Smooth muscle cell (in vitro differentiated cells): ENCODE measurements around the gene ACP2. TPM values are rescaled to one million over a fixed set of nuclear protein-coding genes. Genes with fewer than 3 reads are reported as not detected.

Experiments used
- DNase-seq: peaks from one replicate; lab custom pipeline; 2025; ENCODE audit not compliant: unreplicated experiment; lab: John Stamatoyannopoulos, UW
- H2AFZ ChIP-seq: fragments of 200-600 bp; sonication (generic); 2 replicates; pipeline ENCODE4 v1.6.0; 2016; ENCODE audit warnings: antibody characterized with exemption, low read depth, mild to moderate bottlenecking
- H3F3A ChIP-seq: fragments of 200-600 bp; sonication (generic); 2 replicates; pipeline ENCODE4 v1.6.0; 2017; ENCODE audit warnings: antibody characterized with exemption, low read depth
- H3K27ac ChIP-seq: fragments of 200-600 bp; sonication (generic); 2 replicates; pipeline ENCODE4 v1.5.1; 2016; ENCODE audit warnings: low read depth, mild to moderate bottlenecking
- H3K27me3 ChIP-seq: fragments of 200-600 bp; sonication (generic); 2 replicates; pipeline ENCODE4 v1.6.1; 2016; ENCODE audit warnings: low read depth, mild to moderate bottlenecking
- H3K36me3 ChIP-seq: fragments of 200-600 bp; sonication (generic); 2 replicates; pipeline ENCODE4 v1.5.1; 2016; ENCODE audit warnings: low read depth
- H3K4me1 ChIP-seq: fragments of 200-600 bp; sonication (generic); 2 replicates; pipeline ENCODE4 v1.5.1; 2016; ENCODE audit warnings: low read depth
- H3K4me2 ChIP-seq: fragments of 200-600 bp; sonication (generic); 2 replicates; pipeline ENCODE4 v1.6.0; 2016; ENCODE audit warnings: mild to moderate bottlenecking
- H3K4me3 ChIP-seq: fragments of 200-600 bp; sonication (generic); 2 replicates; pipeline ENCODE4 v1.5.1; 2016; ENCODE audit warnings: mild to moderate bottlenecking
- H3K79me2 ChIP-seq: fragments of 200-600 bp; sonication (generic); 2 replicates; pipeline ENCODE4 v1.6.0; 2016; ENCODE audit warnings: low read depth, mild to moderate bottlenecking
- H3K9ac ChIP-seq: fragments of 200-600 bp; sonication (generic); 2 replicates; pipeline ENCODE4 v1.6.0; 2016; ENCODE audit warnings: low read depth
- H3K9me3 ChIP-seq: fragments of 200-600 bp; sonication (generic); replicated peaks from 2 replicates; pipeline ENCODE4 v1.5.1; 2016; ENCODE audit warnings: low read depth
- H4K20me1 ChIP-seq: fragments of 200-600 bp; sonication (generic); 2 replicates; pipeline ENCODE4 v1.6.0; 2016; ENCODE audit warnings: low read depth
- WGBS: methylation state at CpG from one replicate; pipeline ENCODE4 v1.1.7; 2016; ENCODE audit warnings: low lambda C conversion rate; 5-methylcytosine and 5-hydroxymethylcytosine counted together
- polyA plus RNA-seq: library from polyadenylated mRNA; unstranded; fragments of >200 nt; fragmentation: Nextera tagmentation; extraction: Ambion mirVana; gene quantifications from 2 replicates; pipeline ENCODE4 v1.2.1, GENCODE V29; 2016
- total RNA-seq: library from RNA; depleted of rRNA; stranded (reverse); fragments of >200 nt; gene quantifications from 2 replicates; pipeline ENCODE4 v1.2.3, GENCODE V29; 2014
- TF ChIP-seq, protein P1 (sequence below): fragments of 200-600 bp; sonication (generic); IDR thresholded peaks from 2 replicates; pipeline ENCODE4 v1.5.1; 2017; ENCODE audit warnings: borderline replicate concordance, mild to moderate bottlenecking, antibody characterized with exemption; ENCODE audit not compliant: insufficient read depth, poor library complexity, severe bottlenecking

The ACP2 gene
- total and polyA plus RNA-seq, 2 experiments from 2014 or later = 26.3 to 62.4 TPM

DNA sequence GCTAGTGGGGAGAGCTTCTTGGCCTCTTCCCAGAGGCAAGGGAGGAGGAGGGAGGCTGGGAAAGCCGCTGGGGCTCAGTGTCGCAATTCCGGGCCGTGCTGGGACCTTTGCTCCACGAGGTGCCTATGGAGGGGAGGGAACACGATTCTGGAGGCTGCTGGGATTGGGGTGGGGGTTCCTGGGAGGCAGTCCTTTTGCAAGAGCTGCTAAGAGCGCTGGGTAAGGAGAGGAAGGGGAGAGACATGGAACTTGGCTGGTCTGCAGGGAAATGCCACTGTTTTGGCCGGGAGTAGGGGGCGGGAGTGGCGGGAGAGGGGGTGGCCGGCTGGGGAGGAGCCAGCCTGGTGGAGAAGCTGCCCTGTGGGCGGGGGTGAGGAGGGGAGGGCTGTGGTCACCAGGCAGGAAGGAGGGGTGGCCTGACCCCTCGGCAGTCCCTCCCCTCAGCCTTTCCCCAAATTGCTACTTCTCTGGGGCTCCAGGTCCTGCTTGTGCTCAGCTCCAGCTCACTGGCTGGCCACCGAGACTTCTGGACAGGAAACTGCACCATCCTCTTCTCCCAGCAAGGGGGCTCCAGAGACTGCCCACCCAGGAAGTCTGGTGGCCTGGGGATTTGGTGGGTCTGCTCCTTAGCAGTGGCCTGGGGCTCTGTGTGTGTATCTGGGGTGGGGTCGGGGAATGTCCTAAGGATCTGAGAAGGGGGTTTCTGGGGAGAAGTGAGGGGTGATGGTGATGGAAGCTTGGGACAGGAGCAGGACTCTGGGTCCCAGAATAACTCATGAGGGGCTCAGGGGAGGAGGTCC lies 9.1 kb upstream of the ACP2 start, which contains the start of gene NR1H3:
Gene NR1H3, plus strand, starts transcription at position 480 of the 800 bp plus-strand sequence. CDS start 1,221 bp downstream, outside the sequence.
- H3K79me2 ChIP-seq = no peaks in the 10 kb centered on the region
- H3K4me3 ChIP-seq = peak within 1 kb of the TSS; percentile 39
- H3K4me1 ChIP-seq = peaks cover 20% of the 10 kb centered on the region
- peak within 1 kb of the TSS; percentile 46 for H3K27ac ChIP-seq
- no peaks in the 10 kb centered on the region for H3K9me3 ChIP-seq
- H3K36me3 ChIP-seq = no peaks in the 10 kb centered on the region
- TF ChIP-seq, protein P1, sequence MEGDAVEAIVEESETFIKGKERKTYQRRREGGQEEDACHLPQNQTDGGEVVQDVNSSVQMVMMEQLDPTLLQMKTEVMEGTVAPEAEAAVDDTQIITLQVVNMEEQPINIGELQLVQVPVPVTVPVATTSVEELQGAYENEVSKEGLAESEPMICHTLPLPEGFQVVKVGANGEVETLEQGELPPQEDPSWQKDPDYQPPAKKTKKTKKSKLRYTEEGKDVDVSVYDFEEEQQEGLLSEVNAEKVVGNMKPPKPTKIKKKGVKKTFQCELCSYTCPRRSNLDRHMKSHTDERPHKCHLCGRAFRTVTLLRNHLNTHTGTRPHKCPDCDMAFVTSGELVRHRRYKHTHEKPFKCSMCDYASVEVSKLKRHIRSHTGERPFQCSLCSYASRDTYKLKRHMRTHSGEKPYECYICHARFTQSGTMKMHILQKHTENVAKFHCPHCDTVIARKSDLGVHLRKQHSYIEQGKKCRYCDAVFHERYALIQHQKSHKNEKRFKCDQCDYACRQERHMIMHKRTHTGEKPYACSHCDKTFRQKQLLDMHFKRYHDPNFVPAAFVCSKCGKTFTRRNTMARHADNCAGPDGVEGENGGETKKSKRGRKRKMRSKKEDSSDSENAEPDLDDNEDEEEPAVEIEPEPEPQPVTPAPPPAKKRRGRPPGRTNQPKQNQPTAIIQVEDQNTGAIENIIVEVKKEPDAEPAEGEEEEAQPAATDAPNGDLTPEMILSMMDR = peak; percentile 50
- peaks cover 14% of the 10 kb centered on the region for H3F3A ChIP-seq
- no peak within 1 kb of the TSS for H3K9ac ChIP-seq
- no peaks in the 10 kb centered on the region for H4K20me1 ChIP-seq
- 7% methylated on average over 11 of the region's 15 CpGs for WGBS
- DNase-seq = no peak
- H2AFZ ChIP-seq = peak within 1 kb of the TSS; percentile 87
- no peaks in the 10 kb centered on the region for H3K27me3 ChIP-seq
- H3K4me2 ChIP-seq = peak within 1 kb of the TSS; percentile 81

DNA sequence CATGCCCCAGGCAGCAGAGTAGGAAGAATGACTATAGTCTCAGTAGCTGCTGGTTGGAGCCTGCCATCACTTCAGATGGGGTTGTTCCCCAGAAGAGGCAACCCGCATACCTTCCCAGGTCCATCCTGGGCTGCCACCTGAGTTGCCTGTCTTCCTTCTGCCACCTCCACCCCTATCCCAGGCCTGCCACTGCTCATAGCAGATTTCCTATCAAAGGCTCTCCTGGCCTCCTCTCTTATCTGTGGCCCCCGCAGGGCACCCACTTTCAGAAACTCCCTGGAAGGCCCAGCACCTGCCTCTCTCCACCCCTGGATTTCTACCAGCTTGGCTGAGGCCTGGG lies 8.5 kb upstream of the ACP2 start:
- Histone ChIP-seq H3K79me2 (no peaks in the 10 kb centered on the region), H3K27ac (peak overlapping the region; percentile 46), H3K9ac (no peak overlapping the region), H3K4me1 (peaks cover 20% of the 10 kb centered on the region), H3K36me3 (no peaks in the 10 kb centered on the region), H3K4me3 (peak overlapping the region; percentile 39), H3K9me3 (no peaks in the 10 kb centered on the region), H3F3A (peaks cover 14% of the 10 kb centered on the region), H3K4me2 (peak overlapping the region; percentile 81), H2AFZ (peak overlapping the region; percentile 87), H4K20me1 (no peaks in the 10 kb centered on the region), H3K27me3 (no peaks in the 10 kb centered on the region)
- WGBS = 78% methylated on average over 2 of the region's 2 CpGs
- no peak for DNase-seq
- TF ChIP-seq, protein P1 = no peak

DNA sequence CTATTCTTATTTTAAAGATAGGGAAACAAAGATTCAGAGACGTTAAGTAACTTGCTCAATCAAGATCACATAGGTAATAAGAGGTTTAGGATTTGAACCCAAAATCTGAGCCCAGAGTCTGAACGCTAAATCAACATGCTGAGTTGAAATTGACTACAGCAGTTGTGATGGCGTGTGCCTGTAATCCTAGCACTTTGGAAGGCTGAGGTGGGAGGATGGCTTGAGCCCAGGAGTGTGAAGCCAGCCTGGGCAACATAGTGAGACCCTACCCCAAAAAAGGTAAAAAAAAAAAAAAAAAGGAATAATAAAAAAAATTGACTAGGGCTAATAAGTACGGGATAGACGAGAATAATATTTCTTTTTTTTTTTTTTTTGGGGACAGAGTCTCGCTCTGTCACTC lies 7.8 kb upstream of the ACP2 start:
- H3K27ac ChIP-seq = no peak overlapping the region
- 93% methylated on average over 6 of the region's 6 CpGs for WGBS
- H3F3A ChIP-seq = peaks cover 14% of the 10 kb centered on the region

More for the DNA sequence above, 7.8 kb upstream of the ACP2 start:
- DNase-seq = no peak
- Histone ChIP-seq H3K4me2 (no peak overlapping the region), H3K27me3 (no peaks in the 10 kb centered on the region), H3K4me3 (no peak overlapping the region), H3K36me3 (no peaks in the 10 kb centered on the region), H3K9me3 (no peaks in the 10 kb centered on the region), H3K79me2 (no peaks in the 10 kb centered on the region), H2AFZ (no peak overlapping the region), H4K20me1 (no peaks in the 10 kb centered on the region), H3K9ac (no peak overlapping the region), H3K4me1 (peaks cover 20% of the 10 kb centered on the region)
- TF ChIP-seq, protein P1 = no peak
